IMR-90 (cell line): Measurements from ENCODE around the gene ANKS4B. TPM values are rescaled to one million over a fixed set of nuclear protein-coding genes. Genes with fewer than 3 reads are reported as not detected.

Experiments used
- ATAC-seq: fragments of 200-7000 bp; cut with Tn5 transposase; 2 replicates; pipeline ENCODE4 v1.9.1; 2020; ENCODE audit warnings: low read depth, mild to moderate bottlenecking, moderate library complexity
- BruUV-seq: library from RNA; stranded (reverse); fragments of 400-500 nt; replicated peaks from 2 replicates; lab custom pipeline; 2021; lab: Mats Ljungman, UMichigan
- CTCF ChIA-PET: fragments of 300-600 bp; formaldehyde crosslinking; extraction: SDS; loops from one replicate; lab custom pipeline; 2021; ENCODE audit warnings: antibody characterized with exemption; lab: Yijun Ruan, JAX
- POLR2A ChIA-PET: fragments of 300-600 bp; sonication (Branson Sonifier 250); formaldehyde crosslinking; loops from one replicate; lab custom pipeline; 2022; ENCODE audit warnings: antibody characterized with exemption; ENCODE audit not compliant: unreplicated experiment; lab: Charles Lee
- DNase-seq: peaks from one replicate; pipeline ENCODE4 v3.0.0; 2013
- H2AFZ ChIP-seq: replicated peaks from 2 replicates; pipeline ENCODE3; 2013; ENCODE audit warnings: low read length, mild to moderate bottlenecking; ENCODE audit not compliant: poor library complexity
- H2AK5ac ChIP-seq: 2 replicates; pipeline ENCODE4 v1.6.1; 2013; ENCODE audit warnings: low read depth, low read length, inconsistent platforms
- H2AK9ac ChIP-seq: replicated peaks from 2 replicates; pipeline ENCODE3; 2013; ENCODE audit warnings: mild to moderate bottlenecking, low read depth, low read length, moderate library complexity; ENCODE audit not compliant: poor library complexity
- H2BK120ac ChIP-seq: 2 replicates; pipeline ENCODE4 v1.6.1; 2013; ENCODE audit warnings: low read depth, low read length, inconsistent platforms
- H2BK15ac ChIP-seq: 3 replicates; pipeline ENCODE4 v1.6.1; 2013; ENCODE audit warnings: low read depth, low read length, inconsistent platforms
- H2BK20ac ChIP-seq: 2 replicates; pipeline ENCODE4 v1.6.1; 2013; ENCODE audit warnings: low read depth, mild to moderate bottlenecking, inconsistent platforms, low read length, moderate library complexity
- H2BK5ac ChIP-seq: 2 replicates; pipeline ENCODE4 v1.6.1; 2013; ENCODE audit warnings: mild to moderate bottlenecking, low read depth, low read length, inconsistent platforms; ENCODE audit not compliant: poor library complexity, severe bottlenecking
- H3K14ac ChIP-seq: replicated peaks from 2 replicates; pipeline ENCODE4 v1.6.1; 2013; ENCODE audit warnings: low read depth, low read length, inconsistent platforms
- H3K18ac ChIP-seq: 2 replicates; pipeline ENCODE4 v1.6.1; 2013; ENCODE audit warnings: low read depth, low read length, control low read depth
- H3K23ac ChIP-seq: 2 replicates; pipeline ENCODE4 v1.6.1; 2013; ENCODE audit warnings: low read depth, low read length, inconsistent platforms
- H3K27ac ChIP-seq: 2 replicates; pipeline ENCODE4 v1.5.1; 2013; ENCODE audit warnings: mild to moderate bottlenecking, control low read depth, low read length; ENCODE audit not compliant: insufficient read depth
- H3K27me3 ChIP-seq: 2 replicates; pipeline ENCODE4 v1.6.1; 2013; ENCODE audit warnings: low read length; ENCODE audit not compliant: control insufficient read depth, insufficient read depth
- H3K36me3 ChIP-seq: 2 replicates; pipeline ENCODE4 v1.6.1; 2013; ENCODE audit warnings: low read length, mixed read lengths; ENCODE audit not compliant: control insufficient read depth, insufficient read depth
- H3K4ac ChIP-seq: 2 replicates; pipeline ENCODE4 v1.6.1; 2013; ENCODE audit warnings: low read depth, low read length, inconsistent platforms
- H3K4me1 ChIP-seq: 2 replicates; pipeline ENCODE4 v1.6.1; 2013; ENCODE audit warnings: low read length, mixed read lengths; ENCODE audit not compliant: control insufficient read depth, insufficient read depth
- H3K4me2 ChIP-seq: 2 replicates; pipeline ENCODE4 v1.6.1; 2013; ENCODE audit warnings: low read depth, mild to moderate bottlenecking, control low read depth, low read length, moderate library complexity
- H3K4me3 ChIP-seq: 2 replicates; pipeline ENCODE4 v1.5.1; 2013; ENCODE audit warnings: low read depth, mild to moderate bottlenecking, control low read depth, low read length, moderate library complexity; ENCODE audit not compliant: insufficient read depth
- H3K56ac ChIP-seq: 2 replicates; pipeline ENCODE4 v1.6.1; 2013; ENCODE audit warnings: low read length, inconsistent platforms; ENCODE audit not compliant: insufficient read depth; ENCODE audit errors: extremely low read depth
- H3K79me1 ChIP-seq, 2 experiments: 2 replicates each; pipeline ENCODE4 v1.6.1; 2013; ENCODE audit warnings: low read length in 2 of 2, inconsistent platforms in 1 of 2, low read depth in 1 of 2
- H3K9ac ChIP-seq: 2 replicates; pipeline ENCODE4 v1.6.1; 2013; ENCODE audit warnings: low read depth, low read length, control low read depth
- H3K9me1 ChIP-seq: 2 replicates; pipeline ENCODE4 v1.6.1; 2013; ENCODE audit warnings: low read length, inconsistent platforms; ENCODE audit not compliant: insufficient read depth
- H3K9me3 ChIP-seq: 2 replicates; pipeline ENCODE4 v1.6.1; 2013; ENCODE audit warnings: low read length; ENCODE audit not compliant: control insufficient read depth, insufficient read depth
- H4K20me1 ChIP-seq: 2 replicates; pipeline ENCODE4 v1.6.1; 2013; ENCODE audit warnings: low read length, inconsistent platforms; ENCODE audit not compliant: insufficient read depth
- H4K5ac ChIP-seq: 2 replicates; pipeline ENCODE4 v1.6.1; 2013; ENCODE audit warnings: mild to moderate bottlenecking, low read depth, low read length, control low read depth
- H4K8ac ChIP-seq, 2 experiments: 2 replicates each; pipeline ENCODE4 v1.6.1; 2013; ENCODE audit warnings: low read depth in 2 of 2, low read length in 2 of 2, control low read depth in 1 of 2, inconsistent platforms in 1 of 2
- H4K91ac ChIP-seq: 2 replicates; pipeline ENCODE4 v1.6.1; 2013; ENCODE audit warnings: low read depth, low read length, inconsistent platforms; ENCODE audit not compliant: insufficient read depth
- CEBPB ChIP-seq: IDR thresholded peaks from 2 replicates; pipeline ENCODE4 v1.6.1; 2012; ENCODE audit warnings: low read depth, low read length, improper control_type of control experiment
- WGBS, 2 experiments: methylation state at CpG; one replicate each; pipeline versions ENCODE4 v1.1.5 to v1.1.7; 2013; ENCODE audit warnings: missing lambda C conversion rate in 2 of 2; ENCODE audit not compliant: insufficient read length in 1 of 2; ENCODE audit errors: extremely low coverage in 2 of 2; 5-methylcytosine and 5-hydroxymethylcytosine counted together
- dilution Hi-C: fragments of 300-500 bp; cut with HindIII; formaldehyde crosslinking; loops from one replicate; pipeline ENCODE4 v1.14.3; 2018; ENCODE audit warnings: low sequenced_read_pairs; ENCODE audit not compliant: unreplicated experiment
- in situ Hi-C: fragments of 300-500 bp; cut with MboI; formaldehyde crosslinking; loops from 3 replicates; pipeline ENCODE4 v1.14.3; 2019; ENCODE audit warnings: low sequenced_read_pairs, inconsistent platforms, mixed read lengths
- intact Hi-C: fragments of 100-400 bp; cut with micrococcal nuclease; formaldehyde crosslinking; loops from 2 replicates; pipeline ENCODE4 v1.10.0; 2022
- polyA plus RNA-seq, 3 experiments: library from polyadenylated mRNA; depleted of rRNA; stranded (reverse); fragments of >200 nt; gene quantifications; 2 replicates each; pipeline ENCODE4 v1.2.3, GENCODE V29; 2012; ENCODE audit warnings: low replicate concordance in 1 of 3
- total RNA-seq: library from RNA; depleted of rRNA; stranded (reverse); fragments of >200 nt; gene quantifications from 2 replicates; pipeline ENCODE4 v1.2.3, GENCODE V29; 2012
- TF ChIP-seq, protein P1 (sequence below): conservative IDR thresholded peaks from 2 replicates; pipeline ENCODE4 v1.5.1; 2012; ENCODE audit warnings: mild to moderate bottlenecking, low read depth, low read length, improper control_type of control experiment

Gene ANKS4B
- total and polyA plus RNA-seq, 2 of the 4 experiments (the other 2 are of a cell fraction) = not detected

DNA sequence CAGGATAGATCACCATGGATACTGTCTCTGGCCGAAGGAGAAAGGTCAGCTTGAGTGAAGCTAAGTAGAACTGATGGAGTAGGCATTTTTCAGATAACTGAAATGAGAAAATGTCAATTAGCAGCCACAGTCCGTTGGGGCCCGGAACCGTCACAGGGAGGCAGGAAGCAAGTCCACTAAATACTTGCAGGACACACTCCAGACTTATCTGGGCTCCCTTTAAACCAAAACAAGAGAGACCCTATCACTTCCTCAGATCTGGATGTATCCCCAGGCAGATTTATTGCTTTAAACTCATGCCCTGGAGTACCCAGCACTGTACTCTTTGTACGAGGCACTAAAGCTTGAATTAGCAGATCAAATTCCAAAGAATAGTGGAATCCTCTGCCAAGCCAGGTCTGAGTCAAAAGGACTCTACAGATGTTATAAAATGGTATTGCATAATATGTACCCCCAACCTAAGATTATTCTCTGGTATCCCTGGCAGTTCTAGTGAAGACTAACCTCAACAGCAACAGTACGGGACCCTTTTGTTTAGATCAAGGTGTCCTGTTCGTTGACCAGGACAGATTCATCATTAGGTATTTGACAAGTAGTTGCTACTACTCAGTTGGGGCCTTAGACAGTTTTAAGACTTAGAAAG is 30.2 kb upstream of the ANKS4B start:
- no peak overlapping the region for H2AFZ ChIP-seq
- no peak overlapping the region for H4K91ac ChIP-seq
- no peak overlapping the region for H3K56ac ChIP-seq
- intact Hi-C loops = no loop called here
- H3K23ac ChIP-seq = no peak overlapping the region
- ChIA-PET POLR2A (no interaction called here), CTCF (interaction anchor here (0.8 kb wide), 1 partner anchor 92 kb away, joined by 3 read pairs; no protein-coding TSS in a partner anchor)
- no peaks in the 10 kb centered on the region for H3K36me3 ChIP-seq
- H2AK5ac ChIP-seq = no peak overlapping the region
- H3K4ac ChIP-seq = no peak overlapping the region
- no peaks in the 10 kb centered on the region for H3K4me1 ChIP-seq
- H3K9ac ChIP-seq = no peak overlapping the region
- no peak overlapping the region for H3K4me3 ChIP-seq
- H2AK9ac ChIP-seq = no peak overlapping the region
- DNase-seq (no peak), ATAC-seq (no peak)
- H3K18ac ChIP-seq = no peak overlapping the region
- no peak overlapping the region for H2BK20ac ChIP-seq
- no peak overlapping the region for H3K4me2 ChIP-seq
- no peak overlapping the region for H3K27ac ChIP-seq
- no peak overlapping the region for H2BK5ac ChIP-seq
- no peak overlapping the region for H2BK15ac ChIP-seq
- dilution Hi-C loops = no loop called here
- no peak overlapping the region for H4K8ac ChIP-seq
- no peaks in the 10 kb centered on the region for H3K9me3 ChIP-seq
- no peak overlapping the region for H3K14ac ChIP-seq
- no peaks in the 10 kb centered on the region for H3K79me1 ChIP-seq
- no peaks in the 10 kb centered on the region for H4K20me1 ChIP-seq
- H3K9me1 ChIP-seq = no peaks in the 10 kb centered on the region
- H2BK120ac ChIP-seq = no peak overlapping the region
- no TSS peak for BruUV-seq
- peak; percentile 44; the same call in 1 of the 2 replicates for TF ChIP-seq CEBPB
- TF ChIP-seq, protein P1, sequence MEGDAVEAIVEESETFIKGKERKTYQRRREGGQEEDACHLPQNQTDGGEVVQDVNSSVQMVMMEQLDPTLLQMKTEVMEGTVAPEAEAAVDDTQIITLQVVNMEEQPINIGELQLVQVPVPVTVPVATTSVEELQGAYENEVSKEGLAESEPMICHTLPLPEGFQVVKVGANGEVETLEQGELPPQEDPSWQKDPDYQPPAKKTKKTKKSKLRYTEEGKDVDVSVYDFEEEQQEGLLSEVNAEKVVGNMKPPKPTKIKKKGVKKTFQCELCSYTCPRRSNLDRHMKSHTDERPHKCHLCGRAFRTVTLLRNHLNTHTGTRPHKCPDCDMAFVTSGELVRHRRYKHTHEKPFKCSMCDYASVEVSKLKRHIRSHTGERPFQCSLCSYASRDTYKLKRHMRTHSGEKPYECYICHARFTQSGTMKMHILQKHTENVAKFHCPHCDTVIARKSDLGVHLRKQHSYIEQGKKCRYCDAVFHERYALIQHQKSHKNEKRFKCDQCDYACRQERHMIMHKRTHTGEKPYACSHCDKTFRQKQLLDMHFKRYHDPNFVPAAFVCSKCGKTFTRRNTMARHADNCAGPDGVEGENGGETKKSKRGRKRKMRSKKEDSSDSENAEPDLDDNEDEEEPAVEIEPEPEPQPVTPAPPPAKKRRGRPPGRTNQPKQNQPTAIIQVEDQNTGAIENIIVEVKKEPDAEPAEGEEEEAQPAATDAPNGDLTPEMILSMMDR = no peak
- in situ Hi-C loops = no loop called here
- no peak overlapping the region for H4K5ac ChIP-seq
- peaks cover 41% of the 10 kb centered on the region for H3K27me3 ChIP-seq
- no CpG with 5 or more reads among the region's 7 CpGs for WGBS, 2 experiments
